Suprapubic skin (tissue), 4 donors: ENCODE measurements around the gene GULP1.

Experiments used
- CTCF ChIP-seq, 2 donors: fragments of 200-600 bp in 1 of 2; fragments of 450-650 bp in 1 of 2; sonication (generic) in 1 of 2; IDR thresholded peaks; one replicate each; pipeline ENCODE4 v1.5.1; 2016 to 2019; ENCODE audit warnings: antibody characterized with exemption in 2 of 2, mild to moderate bottlenecking in 1 of 2, moderate library complexity in 1 of 2
- POLR2A ChIP-seq, 2 donors: fragments of 450-650 bp; IDR thresholded peaks; one replicate each; pipeline ENCODE4 v1.6.1; 2017; ENCODE audit warnings: antibody characterized with exemption in 2 of 2, mild to moderate bottlenecking in 2 of 2, moderate library complexity in 2 of 2
- POLR2AphosphoS5 ChIP-seq, 3 donors: sonication (generic); formaldehyde crosslinking; IDR thresholded peaks; one replicate each; pipeline ENCODE4 v1.6.1; 2017; ENCODE audit warnings: antibody characterized with exemption in 3 of 3

DNA sequence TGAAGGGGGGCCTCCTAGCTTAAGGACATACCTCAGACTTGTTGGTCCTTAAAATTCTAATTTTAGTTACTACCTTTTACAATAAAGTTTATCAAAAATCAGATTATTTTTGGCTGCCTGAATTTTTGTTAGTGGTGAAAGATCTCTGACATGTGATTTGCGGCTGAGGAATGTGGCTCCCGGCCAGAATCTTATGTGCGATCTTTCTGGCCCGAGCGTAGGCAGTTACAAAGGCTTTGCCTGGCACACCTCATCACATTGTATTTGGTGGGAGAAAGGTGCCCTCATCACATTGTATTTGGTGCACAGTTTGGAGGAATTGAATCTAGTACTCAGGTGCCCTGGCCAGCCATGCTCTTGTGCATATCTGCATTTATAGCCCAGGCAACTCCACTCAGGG is 289.1 kb downstream of the GULP1 start:
- TF ChIP-seq CTCF (IDR thresholded peaks at IDR 0.05) = no peak
- TF ChIP-seq POLR2A (IDR thresholded peaks at IDR 0.05) = no peak
- no peak for TF ChIP-seq POLR2AphosphoS5 (IDR thresholded peaks at IDR 0.05)
